ENCODE results near the gene SFMBT1.

Gene SFMBT1

GRCh38 chr3:52904552-52904951, 141.3 kb downstream of the SFMBT1 start:
- DNase-seq (ENCODE audit: low read depth) = no peak
- TF ChIP-seq CTCF (conservative IDR thresholded peaks at IDR 0.05; ENCODE audit: low read depth, low read length) = no peak
- no peak overlapping the region for H3K4me3 ChIP-seq (ENCODE audit: low read depth, low read length)

GRCh38 chr3:52904000-52904399, 141.9 kb downstream of the SFMBT1 start:
- TF ChIP-seq CTCF (conservative IDR thresholded peaks at IDR 0.05; ENCODE audit: low read depth, low read length) = no peak
- DNase-seq (ENCODE audit: low read depth) = no peak
- no peak overlapping the region for H3K4me3 ChIP-seq (ENCODE audit: low read depth, low read length)

GRCh38 chr3:52897130-52898122, 148.4 kb downstream of the SFMBT1 start, which contains the start of gene STIMATE:
TSS of gene STIMATE (minus strand) at chr3:52897548. CDS start at chr3:52897450, 98 bp downstream.
- DNase-seq (ENCODE audit: low read depth) = peak; percentile 75
- H3K4me3 ChIP-seq (ENCODE audit: low read depth, low read length) = peak within 1 kb of the TSS; percentile 77
- TF ChIP-seq CTCF (conservative IDR thresholded peaks at IDR 0.05; ENCODE audit: low read depth, low read length) = no peak

- TF ChIP-seq CTCF (conservative IDR thresholded peaks at IDR 0.05; ENCODE audit: low read depth, low read length) = no peak
- H3K4me3 ChIP-seq (ENCODE audit: low read depth, low read length) = peak overlapping the region; percentile 77
- no peak for DNase-seq (ENCODE audit: low read depth)
These were observed 149.3 kb downstream of the SFMBT1 start for GRCh38 chr3:52896613-52897012.

- H3K4me3 ChIP-seq (ENCODE audit: low read depth, low read length) = peak overlapping the region; percentile 77
- DNase-seq (ENCODE audit: low read depth) = no peak
- no peak for TF ChIP-seq CTCF (conservative IDR thresholded peaks at IDR 0.05; ENCODE audit: low read depth, low read length)
These were observed 149.7 kb downstream of the SFMBT1 start for GRCh38 chr3:52896151-52896550.

GRCh38 chr3:52895418-52895817, 150.5 kb downstream of the SFMBT1 start:
- no peak for DNase-seq (ENCODE audit: low read depth)
- no peak for TF ChIP-seq CTCF (conservative IDR thresholded peaks at IDR 0.05; ENCODE audit: low read depth, low read length)
- no peak overlapping the region for H3K4me3 ChIP-seq (ENCODE audit: low read depth, low read length)
